Immature natural killer cell (primary cell): ENCODE measurements around the gene KLC3. TPM values are rescaled to one million over a fixed set of nuclear protein-coding genes. Genes with fewer than 3 reads are reported as not detected.

Experiments
- DNase-seq, 3 donors: peaks; one replicate each; pipeline ENCODE4 v3.0.0; 2022; ENCODE audit warnings: mixed read lengths in 1 of 3
- H3K27ac Mint-ChIP-seq, 6 donors: one replicate each; pipeline ENCODE4 v1.8.0; 2020; ENCODE audit warnings: mixed read lengths in 6 of 6, mild to moderate bottlenecking in 5 of 6, inconsistent platforms in 4 of 6, moderate library complexity in 3 of 6
- H3K27me3 Mint-ChIP-seq, 3 donors: one replicate each; pipeline ENCODE4 v1.8.0; 2020 to 2021; ENCODE audit warnings: low read depth in 3 of 3, mild to moderate bottlenecking in 3 of 3, mixed read lengths in 3 of 3, moderate library complexity in 3 of 3, inconsistent platforms in 1 of 3
- H3K36me3 Mint-ChIP-seq, 3 donors: one replicate each; pipeline ENCODE4 v1.8.0; 2020; ENCODE audit warnings: mixed read lengths in 3 of 3, inconsistent platforms in 2 of 3, mild to moderate bottlenecking in 2 of 3
- H3K4me1 Mint-ChIP-seq, 2 donors: one replicate each; pipeline ENCODE4 v1.8.0; 2020; ENCODE audit warnings: inconsistent platforms in 2 of 2, mild to moderate bottlenecking in 2 of 2, mixed read lengths in 2 of 2, moderate library complexity in 1 of 2
- H3K4me3 Mint-ChIP-seq, 5 donors: one replicate each; pipeline ENCODE4 v1.8.0; 2020; ENCODE audit warnings: mild to moderate bottlenecking in 5 of 5, mixed read lengths in 5 of 5, inconsistent platforms in 3 of 5, moderate library complexity in 3 of 5
- H3K9me3 Mint-ChIP-seq, 6 donors: one replicate each; pipeline ENCODE4 v1.8.0; 2020; ENCODE audit warnings: mild to moderate bottlenecking in 6 of 6, mixed read lengths in 6 of 6, inconsistent platforms in 4 of 6, moderate library complexity in 3 of 6
- polyA plus RNA-seq, 3 donors: library from polyadenylated mRNA; unstranded; fragments of 300-500 nt; fragmentation: Illumina TruSeq; gene quantifications; one replicate each; pipeline ENCODE4 v1.2.3, GENCODE V29; 2021

Gene KLC3
- polyA plus RNA-seq = not detected

- H3K27ac Mint-ChIP-seq = no peak within 1 kb of the TSS
- peaks cover 6 to 11% of the 10 kb centered on the region in 2 donors for H3K4me1 Mint-ChIP-seq
- peak within 1 kb of the TSS; percentile 40 to 76 (median 75) for H3K4me3 Mint-ChIP-seq
- peaks cover 11 to 12% (median 11%) of the 10 kb centered on the region in 3 donors for H3K27me3 Mint-ChIP-seq
- peak in 1 of 3 donors; percentile 21 for DNase-seq
- H3K9me3 Mint-ChIP-seq = no peaks in the 10 kb centered on the region
- H3K36me3 Mint-ChIP-seq = no peaks in the 10 kb centered on the region
Observed at GRCh38 chr19:45340232-45340898, at the start of gene KLC3. Gene KLC3, plus strand, starts transcription at chr19:45340750. Its CDS starts 4,792 bp downstream, at chr19:45345542.

- Mint-ChIP-seq H3K9me3 (no peaks in the 10 kb centered on the region), H3K27ac (no peak overlapping the region), H3K4me1 (no peaks in the 10 kb centered on the region), H3K27me3 (peaks cover 0 to 5% (median 0%) of the 10 kb centered on the region in 3 donors), H3K36me3 (peaks cover 12 to 45% (median 25%) of the 10 kb centered on the region in 3 donors), H3K4me3 (no peak overlapping the region)
- no peak for DNase-seq
Observed at GRCh38 chr19:45291834-45292233, 48.7 kb upstream of the KLC3 start.

- Mint-ChIP-seq H3K4me3 (no peak overlapping the region), H3K27ac (peak overlapping the region in 1 of 6 donors; percentile 30), H3K36me3 (peaks cover 14 to 52% (median 30%) of the 10 kb centered on the region in 3 donors), H3K4me1 (no peaks in the 10 kb centered on the region), H3K9me3 (no peaks in the 10 kb centered on the region), H3K27me3 (peaks cover 0 to 5% (median 0%) of the 10 kb centered on the region in 3 donors)
- DNase-seq = no peak
Observed at GRCh38 chr19:45293682-45294081, 46.9 kb upstream of the KLC3 start.

- H3K36me3 Mint-ChIP-seq = peaks cover 17 to 54% (median 35%) of the 10 kb centered on the region in 3 donors
- H3K4me3 Mint-ChIP-seq = no peak overlapping the region
- peaks cover 0 to 4% (median 0%) of the 10 kb centered on the region in 3 donors for H3K27me3 Mint-ChIP-seq
- H3K9me3 Mint-ChIP-seq = no peaks in the 10 kb centered on the region
- no peaks in the 10 kb centered on the region for H3K4me1 Mint-ChIP-seq
- no peak overlapping the region for H3K27ac Mint-ChIP-seq
- DNase-seq = no peak
Observed at GRCh38 chr19:45294291-45295029, 46.1 kb upstream of the KLC3 start.

- H3K4me3 Mint-ChIP-seq = no peak overlapping the region
- peaks cover 0 to 1% (median 0%) of the 10 kb centered on the region in 3 donors for H3K27me3 Mint-ChIP-seq
- H3K27ac Mint-ChIP-seq = no peak overlapping the region
- H3K36me3 Mint-ChIP-seq = peaks cover 18 to 56% (median 35%) of the 10 kb centered on the region in 3 donors
- no peak for DNase-seq
- no peaks in the 10 kb centered on the region for H3K4me1 Mint-ChIP-seq
- H3K9me3 Mint-ChIP-seq = no peaks in the 10 kb centered on the region
Observed at GRCh38 chr19:45295873-45296272, 44.7 kb upstream of the KLC3 start.

- H3K27ac Mint-ChIP-seq = no peak overlapping the region
- no peaks in the 10 kb centered on the region for H3K9me3 Mint-ChIP-seq
- peaks cover 18 to 54% (median 32%) of the 10 kb centered on the region in 3 donors for H3K36me3 Mint-ChIP-seq
- H3K4me3 Mint-ChIP-seq = no peak overlapping the region
- peaks cover 0 to 1% (median 0%) of the 10 kb centered on the region in 3 donors for H3K27me3 Mint-ChIP-seq
- H3K4me1 Mint-ChIP-seq = no peaks in the 10 kb centered on the region
- no peak for DNase-seq
Observed at GRCh38 chr19:45296355-45296754, 44.2 kb upstream of the KLC3 start.

GRCh38 chr19:45297674-45298073 lies 42.9 kb upstream of the KLC3 start:
- no peaks in the 10 kb centered on the region for H3K4me1 Mint-ChIP-seq
- peaks cover 18 to 44% (median 25%) of the 10 kb centered on the region in 3 donors for H3K36me3 Mint-ChIP-seq
- no peak for DNase-seq
- H3K27me3 Mint-ChIP-seq = peaks cover 0 to 1% (median 0%) of the 10 kb centered on the region in 3 donors
- H3K9me3 Mint-ChIP-seq = no peaks in the 10 kb centered on the region
- no peak overlapping the region for H3K4me3 Mint-ChIP-seq
- no peak overlapping the region for H3K27ac Mint-ChIP-seq

GRCh38 chr19:45298264-45298663 lies 42.3 kb upstream of the KLC3 start:
- no peak overlapping the region for H3K27ac Mint-ChIP-seq
- no peaks in the 10 kb centered on the region for H3K4me1 Mint-ChIP-seq
- H3K27me3 Mint-ChIP-seq = peaks cover 0 to 1% (median 0%) of the 10 kb centered on the region in 3 donors
- H3K4me3 Mint-ChIP-seq = no peak overlapping the region
- DNase-seq = no peak
- H3K36me3 Mint-ChIP-seq = peaks cover 18 to 39% (median 25%) of the 10 kb centered on the region in 3 donors
- no peaks in the 10 kb centered on the region for H3K9me3 Mint-ChIP-seq

GRCh38 chr19:45299719-45300118 lies 40.8 kb upstream of the KLC3 start:
- Mint-ChIP-seq H3K4me1 (no peaks in the 10 kb centered on the region), H3K4me3 (no peak overlapping the region), H3K27ac (no peak overlapping the region), H3K9me3 (no peaks in the 10 kb centered on the region), H3K36me3 (peaks cover 13 to 31% (median 28%) of the 10 kb centered on the region in 3 donors), H3K27me3 (peaks cover 0 to 1% (median 0%) of the 10 kb centered on the region in 3 donors)
- DNase-seq = no peak

- H3K9me3 Mint-ChIP-seq = no peaks in the 10 kb centered on the region
- DNase-seq = no peak
Observed at GRCh38 chr19:45302416-45302815, 38.1 kb upstream of the KLC3 start.

GRCh38 chr19:45303269-45304060 lies 37.1 kb upstream of the KLC3 start:
- no peaks in the 10 kb centered on the region for H3K9me3 Mint-ChIP-seq
- H3K27me3 Mint-ChIP-seq = peaks cover 0 to 2% (median 1%) of the 10 kb centered on the region in 3 donors
- H3K36me3 Mint-ChIP-seq = peaks cover 7 to 18% (median 18%) of the 10 kb centered on the region in 3 donors
- DNase-seq = no peak
- H3K27ac Mint-ChIP-seq = peak overlapping the region in 1 of 6 donors; percentile 28
- H3K4me3 Mint-ChIP-seq = no peak overlapping the region
- no peaks in the 10 kb centered on the region for H3K4me1 Mint-ChIP-seq

More at GRCh38 chr19:45302416-45302815, 38.1 kb upstream of the KLC3 start:
- Mint-ChIP-seq H3K4me1 (no peaks in the 10 kb centered on the region), H3K27me3 (peaks cover 0 to 2% (median 1%) of the 10 kb centered on the region in 3 donors), H3K36me3 (peaks cover 10 to 22% (median 21%) of the 10 kb centered on the region in 3 donors), H3K27ac (no peak overlapping the region), H3K4me3 (no peak overlapping the region)

GRCh38 chr19:45304141-45304926 lies 36.2 kb upstream of the KLC3 start:
- Mint-ChIP-seq H3K4me1 (no peaks in the 10 kb centered on the region), H3K27me3 (peaks cover 0 to 2% (median 1%) of the 10 kb centered on the region in 3 donors), H3K9me3 (no peaks in the 10 kb centered on the region), H3K27ac (no peak overlapping the region), H3K36me3 (peaks cover 2 to 13% (median 12%) of the 10 kb centered on the region in 3 donors), H3K4me3 (no peak overlapping the region)
- DNase-seq = no peak

- no peak for DNase-seq
- Mint-ChIP-seq H3K27ac (peak overlapping the region in 1 of 6 donors; percentile 0), H3K9me3 (no peaks in the 10 kb centered on the region), H3K4me3 (no peak overlapping the region), H3K27me3 (peaks cover 0 to 2% (median 1%) of the 10 kb centered on the region in 3 donors), H3K36me3 (peaks cover 0 to 10% (median 10%) of the 10 kb centered on the region in 3 donors), H3K4me1 (no peaks in the 10 kb centered on the region)
Observed at GRCh38 chr19:45305007-45305406, 35.5 kb upstream of the KLC3 start.
